Mucosa of descending colon (tissue), 3 donors: Measurements from ENCODE around the gene TTLL12. TPM values are rescaled to one million over a fixed set of nuclear protein-coding genes. Genes with fewer than 3 reads are reported as not detected.

Experiments
- ATAC-seq: fragments of 200-7000 bp; cut with Tn5 transposase; one replicate; pipeline ENCODE4 v1.9.1; 2020; ENCODE audit warnings: mild to moderate bottlenecking, moderate library complexity
- DNase-seq, 3 donors: peaks; one replicate each; pipeline ENCODE4 v3.0.0-alpha.2; 2020
- H3K36me3 ChIP-seq: fragments of 200-600 bp; one replicate; pipeline ENCODE4 v1.8.0; 2021; ENCODE audit warnings: low read depth, mild to moderate bottlenecking
- H3K4me1 ChIP-seq: fragments of 200-600 bp; one replicate; pipeline ENCODE4 v1.8.0; 2021; ENCODE audit warnings: low read depth, mild to moderate bottlenecking
- H3K4me3 ChIP-seq: fragments of 200-600 bp; one replicate; pipeline ENCODE4 v1.8.0; 2021; ENCODE audit warnings: mild to moderate bottlenecking
- H3K9me3 ChIP-seq: fragments of 200-600 bp; one replicate; pipeline ENCODE4 v1.8.0; 2021; ENCODE audit warnings: mild to moderate bottlenecking
- intact Hi-C, 2 donors: fragments of 100-400 bp; cut with DNase I in 1 of 2; cut with micrococcal nuclease in 1 of 2; formaldehyde crosslinking; loops; one replicate each; pipeline versions ENCODE4 v1.11.0 to v1.11.1; 2022; cut with DNase I, micrococcal nuclease
- long read RNA-seq, 2 donors: library from polyadenylated mRNA; unstranded; transcript quantifications; one replicate each; pipeline ENCODE4 v2.0.0, GENCODE V29; 2019 to 2021
- total RNA-seq, 3 donors: library from RNA; stranded (reverse); fragmentation: NEBNext Ultra II Directional in 2 of 3; extraction: Animal tissue kit (Norgen Biotek cat#: 25700) in 2 of 3; gene quantifications; one replicate each; pipeline versions ENCODE4 v1.2.1 to v1.2.4, GENCODE V29; 2021 to 2023
- TF ChIP-seq, protein P1 (sequence below): fragments of 200-600 bp; IDR thresholded peaks from one replicate; pipeline ENCODE4 v1.8.0; 2022; ENCODE audit warnings: antibody characterized with exemption, mild to moderate bottlenecking
- donor health status: DM: no; HTN: no; CAD: no; lungs with moderate emphysema.
- donor health status: DM: no; HTN: no; CAD: no.
- donor health status: DM: no; HTN: yes; CAD: no.

TTLL12 gene
- total RNA-seq: 10 to 100 TPM; 47.6 to 95.2 (median 90.1) TPM
- long read RNA-seq, donor 1, transcript TTLL12-201 (14 exons, 3,385 nt): major isoform, 53 of 98 reads
- long read RNA-seq, donor 1, transcript TTLL12-204 (4 exons, 888 nt): minor isoform, 13 of 98 reads
- long read RNA-seq, donor 1, partial matches to known transcripts: 28 of 98 reads
- long read RNA-seq, donor 1, other reads (novel, unspliced or antisense): 4 of 98 reads
- long read RNA-seq, donor 2, transcript TTLL12-204 (4 exons, 888 nt): major isoform, 21 of 46 reads
- long read RNA-seq, donor 2, transcript TTLL12-201 (14 exons, 3,385 nt): minor isoform, 7 of 46 reads
- long read RNA-seq, donor 2, partial matches to known transcripts: 4 of 46 reads
- long read RNA-seq, donor 2, other reads (novel, unspliced or antisense): 14 of 46 reads

- DNase-seq: peak; percentile 53 to 77 (median 76)
- TF ChIP-seq, protein P1, sequence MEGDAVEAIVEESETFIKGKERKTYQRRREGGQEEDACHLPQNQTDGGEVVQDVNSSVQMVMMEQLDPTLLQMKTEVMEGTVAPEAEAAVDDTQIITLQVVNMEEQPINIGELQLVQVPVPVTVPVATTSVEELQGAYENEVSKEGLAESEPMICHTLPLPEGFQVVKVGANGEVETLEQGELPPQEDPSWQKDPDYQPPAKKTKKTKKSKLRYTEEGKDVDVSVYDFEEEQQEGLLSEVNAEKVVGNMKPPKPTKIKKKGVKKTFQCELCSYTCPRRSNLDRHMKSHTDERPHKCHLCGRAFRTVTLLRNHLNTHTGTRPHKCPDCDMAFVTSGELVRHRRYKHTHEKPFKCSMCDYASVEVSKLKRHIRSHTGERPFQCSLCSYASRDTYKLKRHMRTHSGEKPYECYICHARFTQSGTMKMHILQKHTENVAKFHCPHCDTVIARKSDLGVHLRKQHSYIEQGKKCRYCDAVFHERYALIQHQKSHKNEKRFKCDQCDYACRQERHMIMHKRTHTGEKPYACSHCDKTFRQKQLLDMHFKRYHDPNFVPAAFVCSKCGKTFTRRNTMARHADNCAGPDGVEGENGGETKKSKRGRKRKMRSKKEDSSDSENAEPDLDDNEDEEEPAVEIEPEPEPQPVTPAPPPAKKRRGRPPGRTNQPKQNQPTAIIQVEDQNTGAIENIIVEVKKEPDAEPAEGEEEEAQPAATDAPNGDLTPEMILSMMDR: no peak
Observed at GRCh38 chr22:43186272-43187170, at the start of gene TTLL12. TTLL12 (minus strand) TSS chr22:43187134; CDS start chr22:43187069, 65 bp downstream.

DNA sequence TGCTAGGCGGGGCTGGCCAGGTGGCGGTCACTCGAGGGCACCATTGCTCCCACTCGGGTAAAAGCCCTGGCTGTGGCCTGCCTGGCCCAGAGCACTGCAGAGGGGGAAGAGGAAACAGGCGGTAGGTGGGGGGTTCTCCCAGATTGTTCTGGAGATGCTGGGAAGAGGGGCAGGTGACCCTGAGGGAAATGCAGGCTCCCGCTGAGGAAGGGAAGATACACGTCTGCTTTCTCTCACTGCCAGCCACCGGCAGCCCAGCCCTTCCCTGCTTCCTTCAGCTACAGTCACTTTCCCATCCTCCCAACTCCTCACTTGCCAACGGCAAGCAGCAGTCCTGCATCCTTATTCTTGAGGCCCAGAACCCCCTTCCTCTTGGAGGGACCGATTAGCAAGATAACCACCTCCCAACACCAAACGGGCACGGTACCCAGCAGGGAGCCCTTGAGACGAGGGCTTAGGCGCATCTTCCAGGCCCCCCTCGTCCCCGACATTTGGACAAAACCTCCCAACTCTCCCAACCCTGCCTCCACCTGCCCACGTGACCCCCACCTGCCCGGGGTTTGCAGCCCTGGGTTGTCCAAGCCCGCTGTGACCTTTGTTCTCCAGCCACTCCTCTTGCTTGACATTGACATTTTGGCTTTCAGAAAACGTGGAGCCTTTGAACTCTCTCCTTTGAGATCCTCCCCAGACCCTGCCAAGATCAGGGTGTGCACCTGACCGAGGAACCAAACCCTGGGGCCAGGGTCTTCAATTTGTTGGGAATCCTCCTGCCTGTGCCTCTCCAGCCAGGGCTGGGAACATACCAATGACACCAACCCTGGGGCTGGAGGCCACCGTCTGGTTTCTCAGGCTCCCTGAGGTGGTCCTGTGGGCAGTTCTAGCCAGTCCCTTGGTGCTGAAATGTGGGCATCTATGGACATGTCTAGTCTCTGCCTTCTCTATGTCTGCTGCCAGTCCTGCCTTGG, 48.8 kb upstream of the TTLL12 start:
- TF ChIP-seq, protein P1: no peak
- H3K36me3 ChIP-seq: no peaks in the 10 kb centered on the region
- intact Hi-C loops: no loop called here
- no peaks in the 10 kb centered on the region for H3K4me1 ChIP-seq
- no peaks in the 10 kb centered on the region for H3K9me3 ChIP-seq
- DNase-seq: no peak
- H3K4me3 ChIP-seq: no peak overlapping the region
- ATAC-seq: no peak

More at GRCh38 chr22:43186272-43187170, at the start of gene TTLL12:
- Histone ChIP-seq H3K4me3 (peak within 1 kb of the TSS; percentile 50), H3K9me3 (no peaks in the 10 kb centered on the region), H3K4me1 (peaks cover 11% of the 10 kb centered on the region), H3K36me3 (peaks cover 3% of the 10 kb centered on the region)
- peak; percentile 53 for ATAC-seq
- intact Hi-C loops: no loop called here

DNA sequence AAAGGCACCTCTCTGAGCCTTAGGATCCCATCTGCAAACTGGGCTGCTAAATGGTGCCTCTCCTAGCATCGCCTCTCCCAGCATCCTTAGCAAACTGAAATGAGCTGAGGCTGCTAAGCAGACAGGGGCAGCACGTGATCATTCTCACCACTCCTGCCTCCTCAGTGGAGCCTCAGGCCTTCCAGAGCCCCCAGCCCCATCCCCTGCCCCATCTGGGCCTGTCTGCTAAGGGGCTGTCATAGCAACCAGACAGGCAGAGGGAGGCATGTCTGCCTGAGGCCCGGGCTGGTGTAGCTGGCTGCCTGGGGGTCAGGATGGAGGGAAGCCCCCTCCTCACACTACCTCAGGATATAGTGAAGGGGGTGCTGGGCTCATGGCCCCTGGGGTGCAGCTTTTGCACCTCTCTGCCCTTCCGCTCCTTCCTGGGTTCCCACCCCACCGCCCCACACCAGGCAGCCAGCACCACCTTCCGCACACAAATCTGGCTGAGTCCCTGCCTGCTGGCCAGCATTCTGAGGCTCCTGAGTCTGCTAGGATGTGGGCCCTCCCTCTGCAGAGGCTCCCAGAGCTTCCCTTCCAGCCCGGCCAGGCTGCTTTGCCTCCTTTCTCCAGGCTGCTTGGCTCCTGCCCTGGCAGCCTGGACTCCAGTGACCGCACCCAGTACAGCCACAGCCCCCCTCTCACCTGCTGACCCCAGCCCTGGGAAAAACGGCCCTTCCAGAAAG, 47.5 kb upstream of the TTLL12 start:
- Histone ChIP-seq H3K9me3 (no peaks in the 10 kb centered on the region), H3K4me1 (no peaks in the 10 kb centered on the region), H3K36me3 (no peaks in the 10 kb centered on the region), H3K4me3 (no peak overlapping the region)
- ATAC-seq: no peak
- no peak for DNase-seq
- TF ChIP-seq, protein P1: no peak
- intact Hi-C loops: no loop called here

DNA sequence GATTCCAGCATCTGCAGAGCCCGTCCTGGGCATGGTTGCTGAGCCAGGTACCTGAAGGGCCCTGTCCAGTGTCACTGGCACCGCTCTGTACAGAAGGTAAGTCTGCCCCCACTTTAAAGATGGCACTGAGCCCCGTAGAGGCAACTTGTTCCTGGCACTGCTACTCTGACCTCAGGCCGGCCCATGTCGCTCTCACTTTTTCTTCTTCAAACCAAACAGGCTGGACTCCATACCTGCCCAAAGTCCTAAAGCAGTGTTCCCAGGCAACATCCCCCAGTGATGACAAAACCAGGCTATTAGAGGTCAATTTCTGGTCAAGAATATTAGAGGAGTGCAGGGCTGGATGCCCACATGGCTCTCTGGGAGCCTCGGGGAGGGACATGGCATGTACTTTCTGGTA, 46.6 kb upstream of the TTLL12 start:
- Histone ChIP-seq H3K36me3 (no peaks in the 10 kb centered on the region), H3K9me3 (no peaks in the 10 kb centered on the region), H3K4me3 (no peak overlapping the region), H3K4me1 (no peaks in the 10 kb centered on the region)
- DNase-seq (no peak), ATAC-seq (no peak)
- TF ChIP-seq, protein P1: no peak
- intact Hi-C loops: no loop called here
